HG03378 (cell line): Measurements from ENCODE around the gene RXFP3.
"Not testable (repeated sequence)": the region's sequence is repeated elsewhere in the genome, so short reads cannot be mapped to it uniquely, and the experiment has no call there.

ENCODE experiments used
- ATAC-seq: cut with Tn5 transposase; IDR thresholded peaks from one replicate; pipeline ENCODE4 v1.9.1; 2021; ENCODE audit warnings: mild to moderate bottlenecking, moderate library complexity; ENCODE audit not compliant: unreplicated experiment

Gene RXFP3

GRCh38 chr5:33936381-33937016 lies at the start of gene RXFP3:
RXFP3 (plus strand) TSS chr5:33936386; CDS start chr5:33936741, 355 bp downstream.
- ATAC-seq = no peak

- no peak for ATAC-seq
Measured at GRCh38 chr5:33887268-33887667, 48.9 kb upstream of the RXFP3 start.

- no peak for ATAC-seq
Measured at GRCh38 chr5:33888587-33888986, 47.6 kb upstream of the RXFP3 start.

GRCh38 chr5:33890131-33891032 lies 45.8 kb upstream of the RXFP3 start:
- ATAC-seq = no peak

- ATAC-seq = no peak
Measured at GRCh38 chr5:33891446-33891787, 44.8 kb upstream of the RXFP3 start.

GRCh38 chr5:33891788-33892619 lies 44.2 kb upstream of the RXFP3 start, which contains the start of gene ADAMTS12:
ADAMTS12 (minus strand) TSS chr5:33891990; CDS start chr5:33891856, 134 bp downstream.
- no peak for ATAC-seq

- ATAC-seq = no peak
Measured at GRCh38 chr5:33892620-33893137, 43.5 kb upstream of the RXFP3 start.

GRCh38 chr5:33894566-33894965 lies 41.6 kb upstream of the RXFP3 start:
- no peak for ATAC-seq

- no peak for ATAC-seq
Measured at GRCh38 chr5:33901156-33901555, 35.0 kb upstream of the RXFP3 start.

GRCh38 chr5:33903118-33903517 lies 33.1 kb upstream of the RXFP3 start:
- ATAC-seq = no peak

GRCh38 chr5:33905381-33905780 lies 30.8 kb upstream of the RXFP3 start:
- ATAC-seq = no peak

- not testable (repeated sequence) for ATAC-seq
Measured at GRCh38 chr5:33906248-33906647, 29.9 kb upstream of the RXFP3 start.

GRCh38 chr5:33914844-33915243 lies 21.3 kb upstream of the RXFP3 start:
- ATAC-seq = not testable (repeated sequence)

GRCh38 chr5:33921002-33921401 lies 15.2 kb upstream of the RXFP3 start:
- no peak for ATAC-seq

- ATAC-seq = no peak
Measured at GRCh38 chr5:33925278-33925677, 10.9 kb upstream of the RXFP3 start.

- ATAC-seq = no peak
Measured at GRCh38 chr5:33927685-33928084, 8.5 kb upstream of the RXFP3 start.

GRCh38 chr5:33928283-33928682 lies 7.9 kb upstream of the RXFP3 start:
- no peak for ATAC-seq

GRCh38 chr5:33929925-33930690 lies 6.1 kb upstream of the RXFP3 start:
- ATAC-seq = no peak

GRCh38 chr5:33931136-33931535 lies 5.0 kb upstream of the RXFP3 start:
- no peak for ATAC-seq

GRCh38 chr5:33933723-33934169 lies 2.4 kb upstream of the RXFP3 start:
- ATAC-seq = peak; percentile 86
